Lung (tissue), 12 donors: ENCODE data around the gene EPHA6. TPM values are rescaled to one million over a fixed set of nuclear protein-coding genes. Genes with fewer than 3 reads are reported as not detected.

Experiments used
- ATAC-seq: fragments of 200-7000 bp; cut with Tn5 transposase; one replicate; pipeline ENCODE4 v1.9.1; 2020; ENCODE audit warnings: moderate number of reproducible peaks; ENCODE audit not compliant: insufficient read depth, low FRiP score
- DNase-seq, 3 donors: peaks; one replicate each; pipeline ENCODE4 v3.0.0-alpha.2; 2013 to 2017
- H3K27ac ChIP-seq, 2 donors: one replicate each; pipeline ENCODE4 v1.5.1; 2013; ENCODE audit warnings: mild to moderate bottlenecking in 2 of 2, moderate library complexity in 2 of 2, control low read depth in 1 of 2, inconsistent platforms in 1 of 2, low read depth in 1 of 2, low read length in 1 of 2
- H3K27me3 ChIP-seq, 3 donors: one replicate each; pipeline ENCODE4 v1.5.1; 2013; ENCODE audit warnings: low read length in 2 of 3; ENCODE audit not compliant: control insufficient read depth in 3 of 3, insufficient read depth in 3 of 3
- H3K36me3 ChIP-seq, 4 donors: one replicate each; pipeline ENCODE4 v1.5.1; 2013; ENCODE audit warnings: low read length in 4 of 4, mild to moderate bottlenecking in 1 of 4, moderate library complexity in 1 of 4; ENCODE audit not compliant: control insufficient read depth in 4 of 4, insufficient read depth in 4 of 4
- H3K4me1 ChIP-seq, 5 donors: one replicate each; pipeline ENCODE4 v1.5.1; 2013; ENCODE audit warnings: low read length in 5 of 5, mild to moderate bottlenecking in 2 of 5, moderate library complexity in 1 of 5; ENCODE audit not compliant: control insufficient read depth in 5 of 5, insufficient read depth in 5 of 5
- H3K4me3 ChIP-seq: one replicate; pipeline ENCODE4 v1.5.1; 2013; ENCODE audit warnings: mild to moderate bottlenecking, control low read depth, moderate library complexity
- H3K9ac ChIP-seq, 2 donors: one replicate each; pipeline ENCODE4 v1.5.1; 2013; ENCODE audit warnings: low read length in 2 of 2, control low read depth in 1 of 2; ENCODE audit not compliant: insufficient read depth in 1 of 2
- H3K9me3 ChIP-seq, 4 donors: one replicate each; pipeline ENCODE4 v1.5.1; 2013; ENCODE audit warnings: low read length in 3 of 4, mild to moderate bottlenecking in 1 of 4, moderate library complexity in 1 of 4; ENCODE audit not compliant: control insufficient read depth in 4 of 4, insufficient read depth in 3 of 4
- CTCF ChIP-seq: IDR thresholded peaks from 2 replicates; pipeline ENCODE4 v1.5.1; 2012; ENCODE audit warnings: mild to moderate bottlenecking; ENCODE audit errors: control extremely low read depth, extremely low read depth
- WGBS, 2 donors: extraction: QIAGEN DNeasy Blood & Tissue Kit; methylation state at CpG; one replicate each; pipeline ENCODE4 v1.1.7; 2013; 5-methylcytosine and 5-hydroxymethylcytosine counted together
- polyA plus RNA-seq, 2 donors: library from polyadenylated mRNA; stranded (reverse); fragments of 200-250 nt; gene quantifications; one replicate each; pipeline ENCODE4 v1.2.1, GENCODE V29; 2013
- total RNA-seq, 2 donors: library from RNA; depleted of rRNA in 1 of 2; stranded (reverse); fragments of >200 nt in 1 of 2; gene quantifications; one replicate each; pipeline ENCODE4 v1.2.1, GENCODE V29; 2014 to 2021
- donor health status: control.
- donor health status: control.
- donor health status: Bipolar disorder and iron deficiency.
- donor health status: healthy.
- donor health status: DM: yes; HTN: yes; CAD: no.

Gene EPHA6
- total and polyA plus RNA-seq, 4 donors = 0.31 to 1.3 TPM; not detected in 2

GRCh38 chr3:97552186-97552585, 737.8 kb downstream of the EPHA6 start:
- no peak for TF ChIP-seq CTCF
- Histone ChIP-seq H3K9me3 (peaks cover 0 to 3% (median 0%) of the 10 kb centered on the region in 4 donors), H3K4me3 (no peak overlapping the region), H3K9ac (no peak overlapping the region), H3K27me3 (no peaks in the 10 kb centered on the region), H3K27ac (no peak overlapping the region), H3K4me1 (no peaks in the 10 kb centered on the region), H3K36me3 (no peaks in the 10 kb centered on the region)
- DNase-seq (no peak), ATAC-seq (no peak)

DNA sequence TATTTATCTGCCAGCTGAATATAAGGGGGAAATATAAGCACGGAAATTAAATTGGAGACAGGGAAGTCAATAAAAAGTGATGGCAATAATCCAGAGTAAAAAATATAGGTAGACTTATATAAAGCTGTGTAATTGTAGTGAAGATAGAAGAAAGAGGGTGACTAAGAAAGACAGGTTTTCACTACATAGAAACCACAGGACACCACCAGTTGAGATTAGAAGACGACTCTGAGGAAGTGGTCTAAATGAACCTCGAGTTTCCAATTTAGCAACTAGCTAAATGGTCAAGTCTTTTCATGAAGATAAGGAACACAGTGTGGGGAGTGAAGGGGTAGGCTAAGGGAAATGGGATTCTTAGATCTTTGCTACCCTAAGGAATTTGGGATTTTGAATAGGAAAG, 761.3 kb downstream of the EPHA6 start:
- TF ChIP-seq CTCF = no peak
- H3K27me3 ChIP-seq = no peaks in the 10 kb centered on the region
- H3K36me3 ChIP-seq = no peaks in the 10 kb centered on the region
- no peak overlapping the region for H3K9ac ChIP-seq
- no peaks in the 10 kb centered on the region for H3K9me3 ChIP-seq
- ATAC-seq (no peak), DNase-seq (no peak)
- no peak overlapping the region for H3K4me3 ChIP-seq
- no peaks in the 10 kb centered on the region for H3K4me1 ChIP-seq
- WGBS, 2 donors = 51 to 62% methylated on average over 3 of the region's 3 CpGs
- no peak overlapping the region for H3K27ac ChIP-seq

- Histone ChIP-seq H3K9me3 (no peaks in the 10 kb centered on the region), H3K4me1 (no peaks in the 10 kb centered on the region), H3K27me3 (no peaks in the 10 kb centered on the region), H3K4me3 (no peak overlapping the region), H3K9ac (no peak overlapping the region), H3K27ac (no peak overlapping the region), H3K36me3 (no peaks in the 10 kb centered on the region)
- no peak for TF ChIP-seq CTCF
- 50% methylated on average over 2 of the region's 2 CpGs for WGBS, 2 donors
- no peak for ATAC-seq
- no peak for DNase-seq
Measured at GRCh38 chr3:97576221-97576620, 761.8 kb downstream of the EPHA6 start.

DNA sequence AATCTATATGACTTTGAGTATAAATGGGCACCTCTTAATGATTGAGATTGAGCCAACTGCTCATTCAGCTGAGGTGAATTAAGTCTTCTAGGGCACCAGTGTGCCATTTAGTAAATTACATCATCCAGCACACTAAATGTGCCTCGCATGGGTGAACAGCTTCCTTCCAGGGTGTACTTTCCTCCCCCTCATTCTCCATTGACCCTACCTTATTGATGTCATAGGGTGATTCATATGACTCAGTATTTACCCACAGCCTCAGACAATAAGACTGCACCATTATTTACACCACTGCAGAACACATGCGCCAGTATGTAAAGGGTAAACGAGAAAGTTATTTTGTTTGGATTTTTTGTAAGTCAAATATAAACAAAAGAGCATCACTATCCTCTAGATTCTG, 765.0 kb downstream of the EPHA6 start:
- DNase-seq (no peak), ATAC-seq (no peak)
- 74 to 78% methylated on average over 3 of the region's 3 CpGs for WGBS, 2 donors
- Histone ChIP-seq H3K36me3 (no peaks in the 10 kb centered on the region), H3K4me3 (no peak overlapping the region), H3K9ac (no peak overlapping the region), H3K27me3 (no peaks in the 10 kb centered on the region), H3K4me1 (no peaks in the 10 kb centered on the region), H3K9me3 (no peaks in the 10 kb centered on the region), H3K27ac (no peak overlapping the region)
- no peak for TF ChIP-seq CTCF
